Progenitor cell of endocrine pancreas (in vitro differentiated cells): ENCODE results near the gene PACSIN1. TPM values are rescaled to one million over a fixed set of nuclear protein-coding genes. Genes with fewer than 3 reads are reported as not detected.
A peak's percentile ranks its signal among the peaks of the same experiment; 100 is the strongest.

ENCODE experiments used
- DNase-seq: peaks from one replicate; pipeline ENCODE4 v3.0.0; 2021; ENCODE audit warnings: low spot score; ENCODE audit not compliant: unreplicated experiment
- H3K27ac Mint-ChIP-seq: 2 replicates; pipeline ENCODE4 v1.8.0; 2021; ENCODE audit warnings: mild to moderate bottlenecking, moderate library complexity, mixed read lengths
- H3K27me3 Mint-ChIP-seq: 2 replicates; pipeline ENCODE4 v1.8.0; 2021; ENCODE audit warnings: mixed read lengths
- H3K36me3 Mint-ChIP-seq: 2 replicates; pipeline ENCODE4 v1.8.0; 2022; ENCODE audit warnings: mixed read lengths; ENCODE audit not compliant: insufficient read depth
- H3K4me1 Mint-ChIP-seq: 2 replicates; pipeline ENCODE4 v1.8.0; 2021; ENCODE audit warnings: low read depth, mixed read lengths
- H3K4me3 Mint-ChIP-seq: 2 replicates; pipeline ENCODE4 v1.8.0; 2021; ENCODE audit warnings: low read depth, mild to moderate bottlenecking, moderate library complexity, mixed read lengths
- H3K9me3 Mint-ChIP-seq: 2 replicates; pipeline ENCODE4 v1.8.0; 2021; ENCODE audit warnings: low read depth, mixed read lengths
- CTCF ChIP-seq: fragments of 200-600 bp; sonication (generic); IDR thresholded peaks from one replicate; pipeline ENCODE4 v1.5.0; 2021; ENCODE audit warnings: antibody characterized with exemption, mild to moderate bottlenecking; ENCODE audit not compliant: unreplicated experiment
- total RNA-seq: library from RNA; stranded (reverse); gene quantifications from 2 replicates; pipeline ENCODE4 v1.2.1, GENCODE V29; 2021

The PACSIN1 gene
- total RNA-seq, 1 donor from 2014 or later, result 0.72 TPM

- H3K27ac Mint-ChIP-seq, result no peak overlapping the region
- no peaks in the 10 kb centered on the region for H3K9me3 Mint-ChIP-seq
- no peak for TF ChIP-seq CTCF
- H3K36me3 Mint-ChIP-seq, result no peaks in the 10 kb centered on the region
- H3K4me3 Mint-ChIP-seq, result no peak overlapping the region
- DNase-seq, result no peak
- peaks cover 10% of the 10 kb centered on the region for H3K4me1 Mint-ChIP-seq
- H3K27me3 Mint-ChIP-seq, result peaks cover 39% of the 10 kb centered on the region
Measured at GRCh38 chr6:34549026-34549803, 83.3 kb downstream of the PACSIN1 start.

GRCh38 chr6:34549804-34550202 lies 83.9 kb downstream of the PACSIN1 start:
- H3K9me3 Mint-ChIP-seq, result no peaks in the 10 kb centered on the region
- H3K27ac Mint-ChIP-seq, result peak overlapping the region; percentile 40
- no peaks in the 10 kb centered on the region for H3K36me3 Mint-ChIP-seq
- H3K4me3 Mint-ChIP-seq, result no peak overlapping the region
- TF ChIP-seq CTCF, result no peak
- peaks cover 39% of the 10 kb centered on the region for H3K27me3 Mint-ChIP-seq
- no peak for DNase-seq
- H3K4me1 Mint-ChIP-seq, result peaks cover 10% of the 10 kb centered on the region

GRCh38 chr6:34551720-34552119 lies 85.8 kb downstream of the PACSIN1 start:
- Mint-ChIP-seq H3K36me3 (no peaks in the 10 kb centered on the region), H3K4me1 (peaks cover 15% of the 10 kb centered on the region), H3K4me3 (no peak overlapping the region), H3K27me3 (peaks cover 33% of the 10 kb centered on the region), H3K9me3 (no peaks in the 10 kb centered on the region), H3K27ac (peak overlapping the region; percentile 3)
- DNase-seq, result no peak
- TF ChIP-seq CTCF, result no peak

DNA sequence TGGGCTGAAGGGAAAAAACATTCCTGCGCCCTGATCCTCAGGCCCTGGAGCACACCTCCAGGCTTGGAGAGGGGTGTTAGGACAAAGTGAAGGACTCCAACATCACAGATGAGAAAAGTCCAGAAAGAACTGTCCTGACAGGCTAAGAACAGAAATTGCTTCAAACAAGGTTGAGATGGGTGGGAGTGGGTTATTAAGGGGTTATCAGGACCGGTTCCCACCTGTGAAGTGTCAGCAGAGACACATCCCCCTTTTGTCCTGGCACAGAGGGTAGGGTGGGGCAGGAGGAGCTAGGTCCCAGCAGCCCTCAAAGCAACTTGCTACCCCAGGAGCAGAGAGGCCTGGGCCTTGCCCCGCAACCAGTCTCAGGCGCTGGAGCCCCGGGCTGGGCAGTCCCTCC lies 86.7 kb downstream of the PACSIN1 start:
- no peak for TF ChIP-seq CTCF
- Mint-ChIP-seq H3K9me3 (no peaks in the 10 kb centered on the region), H3K27me3 (peaks cover 34% of the 10 kb centered on the region), H3K36me3 (no peaks in the 10 kb centered on the region), H3K4me3 (no peak overlapping the region), H3K4me1 (peaks cover 17% of the 10 kb centered on the region), H3K27ac (no peak overlapping the region)
- DNase-seq, result no peak

DNA sequence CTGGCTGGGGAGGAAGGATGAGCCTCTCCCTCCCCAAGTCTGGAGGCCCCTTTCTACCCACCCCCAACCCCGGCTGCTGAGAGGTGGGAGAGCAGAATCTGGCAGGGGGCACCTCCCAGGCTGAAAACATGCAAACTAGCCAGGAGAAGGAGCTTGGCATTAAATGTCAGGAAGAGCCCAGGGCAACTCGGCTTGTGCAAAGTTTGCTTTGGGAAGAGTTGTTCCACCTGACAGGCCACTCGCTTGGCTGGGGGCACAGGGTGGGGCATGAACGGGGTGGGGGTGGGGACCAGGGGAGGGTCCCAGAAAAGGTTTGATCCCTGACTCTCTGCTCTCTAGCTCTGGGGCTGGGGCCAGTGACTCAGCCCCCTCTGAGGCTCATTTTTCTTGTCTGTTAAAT lies 87.3 kb downstream of the PACSIN1 start:
- H3K36me3 Mint-ChIP-seq, result no peaks in the 10 kb centered on the region
- no peak overlapping the region for H3K27ac Mint-ChIP-seq
- H3K9me3 Mint-ChIP-seq, result no peaks in the 10 kb centered on the region
- H3K4me3 Mint-ChIP-seq, result no peak overlapping the region
- DNase-seq, result no peak
- peaks cover 14% of the 10 kb centered on the region for H3K4me1 Mint-ChIP-seq
- no peak for TF ChIP-seq CTCF
- H3K27me3 Mint-ChIP-seq, result peaks cover 31% of the 10 kb centered on the region
